GM19467 (cell line): ENCODE data around the gene BHLHA9.

Experiments used
- ATAC-seq: cut with Tn5 transposase; IDR thresholded peaks from one replicate; pipeline ENCODE4 v1.9.1; 2021; ENCODE audit warnings: mild to moderate bottlenecking, moderate library complexity; ENCODE audit not compliant: unreplicated experiment

Gene BHLHA9

GRCh38 chr17:1251866-1252608 is 18.2 kb upstream of the BHLHA9 start:
- no peak for ATAC-seq

- no peak for ATAC-seq
These were observed 15.2 kb upstream of the BHLHA9 start for GRCh38 chr17:1255041-1255440.

GRCh38 chr17:1256699-1257098 is 13.5 kb upstream of the BHLHA9 start:
- ATAC-seq = no peak

- ATAC-seq = no peak
These were observed 10.0 kb upstream of the BHLHA9 start for GRCh38 chr17:1260086-1260769.

GRCh38 chr17:1260770-1261161 is 9.5 kb upstream of the BHLHA9 start:
- no peak for ATAC-seq

GRCh38 chr17:1264196-1264595 is 6.0 kb upstream of the BHLHA9 start:
- ATAC-seq = no peak

- ATAC-seq = no peak
These were observed 2.7 kb upstream of the BHLHA9 start for GRCh38 chr17:1267471-1267943.

- ATAC-seq = no peak
These were observed 783 bp downstream of the BHLHA9 start for GRCh38 chr17:1271030-1271423.

GRCh38 chr17:1271441-1271840 is 1.2 kb downstream of the BHLHA9 start:
- no peak for ATAC-seq

- no peak for ATAC-seq
These were observed 2.5 kb downstream of the BHLHA9 start for GRCh38 chr17:1272701-1273100.

GRCh38 chr17:1273492-1274244 is 3.4 kb downstream of the BHLHA9 start:
- ATAC-seq = no peak

GRCh38 chr17:1274245-1274608 is 4.0 kb downstream of the BHLHA9 start:
- no peak for ATAC-seq

- no peak for ATAC-seq
These were observed 5.1 kb downstream of the BHLHA9 start for GRCh38 chr17:1275205-1275961.

GRCh38 chr17:1275962-1276736 is 5.9 kb downstream of the BHLHA9 start:
- no peak for ATAC-seq

- no peak for ATAC-seq
These were observed 10.4 kb downstream of the BHLHA9 start for GRCh38 chr17:1280652-1281051.

GRCh38 chr17:1286379-1287106 is 16.3 kb downstream of the BHLHA9 start:
- ATAC-seq = no peak

- ATAC-seq = no peak
These were observed 19.5 kb downstream of the BHLHA9 start for GRCh38 chr17:1289695-1290094.

- no peak for ATAC-seq
These were observed 20.4 kb downstream of the BHLHA9 start for GRCh38 chr17:1290676-1291075.

- no peak for ATAC-seq
These were observed 24.0 kb downstream of the BHLHA9 start for GRCh38 chr17:1294157-1294717.
